HepG2 (cell line): ENCODE data around the gene UNC50. TPM values are rescaled to one million over a fixed set of nuclear protein-coding genes. Genes with fewer than 3 reads are reported as not detected.
A peak's percentile ranks its signal among the peaks of the same experiment; 100 is the strongest.

Experiments
- CENPX ChIP-seq: sonication (generic); formaldehyde crosslinking; IDR thresholded peaks from 2 replicates; pipeline ENCODE4 v1.9.0; 2021; ENCODE audit warnings: mild to moderate bottlenecking, missing genetic modification reagents, moderate library complexity
- HNRNPL ChIP-seq: fragments of 200-400 bp; formaldehyde crosslinking; IDR thresholded peaks from 2 replicates; pipeline ENCODE4 v1.6.1; 2017; ENCODE audit warnings: mild to moderate bottlenecking, low read depth, low read length
- KAT7 ChIP-seq: IDR thresholded peaks from 2 replicates; pipeline ENCODE4 v1.6.1; 2018; ENCODE audit warnings: borderline replicate concordance, missing compliant biosample characterization
- MAF1 ChIP-seq: sonication (generic); formaldehyde crosslinking; IDR thresholded peaks from 2 replicates; pipeline ENCODE4 v1.5.0; 2020; ENCODE audit warnings: missing genetic modification reagents, borderline replicate concordance
- MXI1 ChIP-seq: IDR thresholded peaks from 3 replicates; pipeline ENCODE4 v1.6.1; 2012; ENCODE audit warnings: low read depth, low read length, inconsistent platforms, borderline replicate concordance
- NKX3-1 ChIP-seq: sonication (generic); formaldehyde crosslinking; IDR thresholded peaks from 2 replicates; pipeline ENCODE4 v1.5.0; 2020; ENCODE audit warnings: missing genetic modification reagents
- PHF21A ChIP-seq: sonication (generic); formaldehyde crosslinking; IDR thresholded peaks from 2 replicates; pipeline ENCODE4 v1.5.0; 2020; ENCODE audit warnings: mild to moderate bottlenecking, missing genetic modification reagents
- SPEN ChIP-seq: sonication (generic); formaldehyde crosslinking; IDR thresholded peaks from 2 replicates; pipeline ENCODE4 v1.5.1; 2020; ENCODE audit warnings: low read depth, mild to moderate bottlenecking, missing genetic modification reagents
- TCF7 ChIP-seq: sonication (generic); IDR thresholded peaks from 2 replicates; pipeline ENCODE4 v1.6.1; 2016; ENCODE audit warnings: antibody characterized with exemption, low read depth
- ZNF180 ChIP-seq: sonication (generic); formaldehyde crosslinking; IDR thresholded peaks from 2 replicates; pipeline ENCODE4 v1.4.0; 2020; ENCODE audit warnings: low read depth, missing genetic modification reagents, borderline replicate concordance
- ZNF431 ChIP-seq: sonication (generic); formaldehyde crosslinking; IDR thresholded peaks from 2 replicates; pipeline ENCODE4 v1.9.0; 2022; ENCODE audit warnings: missing genetic modification reagents, low read depth, mild to moderate bottlenecking, borderline replicate concordance
- ZSCAN25 ChIP-seq: sonication (generic); formaldehyde crosslinking; IDR thresholded peaks from 2 replicates; pipeline ENCODE4 v1.8.0; 2022; ENCODE audit warnings: mild to moderate bottlenecking, missing genetic modification reagents
- polyA plus RNA-seq, 8 experiments: library from polyadenylated mRNA; depleted of rRNA in 3 of 8; stranded (reverse) in 7 of 8; unstranded in 1 of 8; fragments of >200 nt; fragmentation: Illumina TruSeq in 4 of 8; extraction: Trizol in 4 of 8; gene quantifications; 2 replicates each; pipeline versions ENCODE4 v1.2.1 to v1.2.3, GENCODE V29; 2011 to 2016; ENCODE audit warnings: low read depth in 4 of 8, missing spikeins in 1 of 8, mixed read lengths in 1 of 8; ENCODE audit not compliant: insufficient read depth in 1 of 8
- total RNA-seq, 5 experiments: library from RNA; depleted of rRNA; stranded (reverse); fragments of >200 nt; fragmentation: Illumina TruSeq; extraction: Trizol; gene quantifications; 2 replicates each; pipeline ENCODE4 v1.2.3, GENCODE V29; 2016; ENCODE audit warnings: low read depth in 1 of 5
- TF ChIP-seq, protein P1 (sequence below): sonication (generic); formaldehyde crosslinking; IDR thresholded peaks from 2 replicates; pipeline ENCODE4 v1.4.0; 2020; ENCODE audit warnings: missing genetic modification reagents, borderline replicate concordance
- TF ChIP-seq, protein P2 (sequence below): sonication (generic); formaldehyde crosslinking; IDR thresholded peaks from 2 replicates; pipeline ENCODE4 v1.5.1; 2020; ENCODE audit warnings: missing genetic modification reagents, mild to moderate bottlenecking, borderline replicate concordance
- TF ChIP-seq, protein P3 (sequence below): sonication (generic); formaldehyde crosslinking; IDR thresholded peaks from 2 replicates; pipeline ENCODE4 v1.8.1; 2023; ENCODE audit warnings: mild to moderate bottlenecking, missing genetic modification reagents
- TF ChIP-seq, protein P4 (sequence below): sonication (generic); formaldehyde crosslinking; IDR thresholded peaks from 2 replicates; pipeline ENCODE4 v1.4.0; 2020; ENCODE audit warnings: missing genetic modification reagents, mild to moderate bottlenecking, borderline replicate concordance
- TF ChIP-seq, protein P5 (sequence below): sonication (generic); formaldehyde crosslinking; IDR thresholded peaks from 2 replicates; pipeline ENCODE4 v1.4.0; 2020; ENCODE audit warnings: mild to moderate bottlenecking, low read depth, missing genetic modification reagents

UNC50 gene
- total and polyA plus RNA-seq, 2 of the 13 experiments (the other 11 are each of a cell fraction or from before 2014, with no cell fraction given), result 92.6 to 95.6 TPM

DNA sequence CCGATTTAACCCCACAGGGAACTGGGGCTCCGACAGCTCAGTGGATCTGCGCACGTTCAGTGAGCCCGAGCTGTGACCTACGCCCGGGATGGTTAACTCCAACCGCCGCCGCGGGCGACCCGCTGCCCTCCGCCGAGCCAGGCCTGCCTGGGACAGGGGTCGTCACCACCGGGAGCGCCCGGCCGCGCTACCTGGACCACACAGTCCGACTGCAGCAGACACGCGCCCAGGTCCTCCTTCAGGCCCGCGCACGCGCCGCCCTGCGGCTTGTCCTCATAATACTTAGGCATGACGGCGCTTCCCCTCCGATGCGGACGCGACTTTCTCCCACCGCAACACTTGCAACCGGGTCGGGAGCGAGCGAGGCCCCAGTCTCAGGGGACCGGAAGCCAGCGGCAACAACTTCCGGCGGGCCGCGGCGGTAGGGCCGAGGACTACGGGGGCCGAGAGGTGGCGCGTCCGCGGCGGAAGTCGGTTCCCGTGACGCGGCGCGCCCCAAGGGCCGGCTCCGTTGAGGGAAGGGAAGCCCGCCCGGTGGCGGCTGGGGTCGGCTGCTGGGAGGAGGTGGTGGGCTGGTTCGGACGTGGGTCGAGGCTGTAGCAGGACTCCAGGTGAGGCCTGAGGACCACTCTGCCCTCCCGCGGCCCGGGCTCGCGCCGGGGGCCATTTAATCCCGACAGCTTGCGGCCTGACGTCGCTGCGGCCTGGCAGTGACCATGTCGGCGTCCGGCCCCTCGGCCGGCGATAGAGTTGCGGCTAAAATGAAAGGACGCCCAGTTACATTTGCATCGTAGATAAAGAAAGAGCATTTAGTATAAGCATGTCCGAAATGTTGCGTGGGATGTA, at the start of gene UNC50, which contains the start of gene COA5 (continued):
- no peak; the same call in none of the 2 replicates for TF ChIP-seq NKX3-1 (CRISPR knock-in tag)
- TF ChIP-seq CENPX (CRISPR knock-in tag), result no peak
- TF ChIP-seq, protein P1, sequence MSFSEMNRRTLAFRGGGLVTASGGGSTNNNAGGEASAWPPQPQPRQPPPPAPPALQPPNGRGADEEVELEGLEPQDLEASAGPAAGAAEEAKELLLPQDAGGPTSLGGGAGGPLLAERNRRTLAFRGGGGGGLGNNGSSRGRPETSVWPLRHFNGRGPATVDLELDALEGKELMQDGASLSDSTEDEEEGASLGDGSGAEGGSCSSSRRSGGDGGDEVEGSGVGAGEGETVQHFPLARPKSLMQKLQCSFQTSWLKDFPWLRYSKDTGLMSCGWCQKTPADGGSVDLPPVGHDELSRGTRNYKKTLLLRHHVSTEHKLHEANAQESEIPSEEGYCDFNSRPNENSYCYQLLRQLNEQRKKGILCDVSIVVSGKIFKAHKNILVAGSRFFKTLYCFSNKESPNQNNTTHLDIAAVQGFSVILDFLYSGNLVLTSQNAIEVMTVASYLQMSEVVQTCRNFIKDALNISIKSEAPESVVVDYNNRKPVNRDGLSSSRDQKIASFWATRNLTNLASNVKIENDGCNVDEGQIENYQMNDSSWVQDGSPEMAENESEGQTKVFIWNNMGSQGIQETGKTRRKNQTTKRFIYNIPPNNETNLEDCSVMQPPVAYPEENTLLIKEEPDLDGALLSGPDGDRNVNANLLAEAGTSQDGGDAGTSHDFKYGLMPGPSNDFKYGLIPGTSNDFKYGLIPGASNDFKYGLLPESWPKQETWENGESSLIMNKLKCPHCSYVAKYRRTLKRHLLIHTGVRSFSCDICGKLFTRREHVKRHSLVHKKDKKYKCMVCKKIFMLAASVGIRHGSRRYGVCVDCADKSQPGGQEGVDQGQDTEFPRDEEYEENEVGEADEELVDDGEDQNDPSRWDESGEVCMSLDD (CRISPR knock-in tag), result no peak
- peak; percentile 90 for TF ChIP-seq ZSCAN25
- peak; percentile 64; the same call in 1 of the 2 replicates for TF ChIP-seq ZNF431
- TF ChIP-seq, protein P2, sequence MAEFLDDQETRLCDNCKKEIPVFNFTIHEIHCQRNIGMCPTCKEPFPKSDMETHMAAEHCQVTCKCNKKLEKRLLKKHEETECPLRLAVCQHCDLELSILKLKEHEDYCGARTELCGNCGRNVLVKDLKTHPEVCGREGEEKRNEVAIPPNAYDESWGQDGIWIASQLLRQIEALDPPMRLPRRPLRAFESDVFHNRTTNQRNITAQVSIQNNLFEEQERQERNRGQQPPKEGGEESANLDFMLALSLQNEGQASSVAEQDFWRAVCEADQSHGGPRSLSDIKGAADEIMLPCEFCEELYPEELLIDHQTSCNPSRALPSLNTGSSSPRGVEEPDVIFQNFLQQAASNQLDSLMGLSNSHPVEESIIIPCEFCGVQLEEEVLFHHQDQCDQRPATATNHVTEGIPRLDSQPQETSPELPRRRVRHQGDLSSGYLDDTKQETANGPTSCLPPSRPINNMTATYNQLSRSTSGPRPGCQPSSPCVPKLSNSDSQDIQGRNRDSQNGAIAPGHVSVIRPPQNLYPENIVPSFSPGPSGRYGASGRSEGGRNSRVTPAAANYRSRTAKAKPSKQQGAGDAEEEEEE (CRISPR knock-in tag), result no peak
- TF ChIP-seq SPEN (CRISPR knock-in tag), result peak; percentile 99
- peak; percentile 97 for TF ChIP-seq KAT7 (CRISPR knock-in tag)
- TF ChIP-seq HNRNPL, result 0 out of 2 replicates have a peak, but pooled peaks have one; percentile 36
- TF ChIP-seq MXI1, result peak; percentile 81; the same call in 1 of the 3 replicates
- TF ChIP-seq, protein P3, sequence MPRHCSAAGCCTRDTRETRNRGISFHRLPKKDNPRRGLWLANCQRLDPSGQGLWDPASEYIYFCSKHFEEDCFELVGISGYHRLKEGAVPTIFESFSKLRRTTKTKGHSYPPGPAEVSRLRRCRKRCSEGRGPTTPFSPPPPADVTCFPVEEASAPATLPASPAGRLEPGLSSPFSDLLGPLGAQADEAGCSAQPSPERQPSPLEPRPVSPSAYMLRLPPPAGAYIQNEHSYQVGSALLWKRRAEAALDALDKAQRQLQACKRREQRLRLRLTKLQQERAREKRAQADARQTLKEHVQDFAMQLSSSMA (CRISPR knock-in tag), result no peak; the same call in 1 of the 2 replicates
- TF ChIP-seq, protein P4, sequence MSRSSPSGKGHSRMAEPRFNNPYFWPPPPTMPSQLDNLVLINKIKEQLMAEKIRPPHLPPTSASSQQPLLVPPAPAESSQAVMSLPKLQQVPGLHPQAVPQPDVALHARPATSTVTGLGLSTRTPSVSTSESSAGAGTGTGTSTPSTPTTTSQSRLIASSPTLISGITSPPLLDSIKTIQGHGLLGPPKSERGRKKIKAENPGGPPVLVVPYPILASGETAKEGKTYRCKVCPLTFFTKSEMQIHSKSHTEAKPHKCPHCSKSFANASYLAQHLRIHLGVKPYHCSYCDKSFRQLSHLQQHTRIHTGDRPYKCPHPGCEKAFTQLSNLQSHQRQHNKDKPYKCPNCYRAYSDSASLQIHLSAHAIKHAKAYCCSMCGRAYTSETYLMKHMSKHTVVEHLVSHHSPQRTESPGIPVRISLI (CRISPR knock-in tag), result no peak; the same call in 1 of the 2 replicates
- peak; percentile 83; the same call in 1 of the 2 replicates for TF ChIP-seq PHF21A (CRISPR knock-in tag)
- TF ChIP-seq, protein P5, sequence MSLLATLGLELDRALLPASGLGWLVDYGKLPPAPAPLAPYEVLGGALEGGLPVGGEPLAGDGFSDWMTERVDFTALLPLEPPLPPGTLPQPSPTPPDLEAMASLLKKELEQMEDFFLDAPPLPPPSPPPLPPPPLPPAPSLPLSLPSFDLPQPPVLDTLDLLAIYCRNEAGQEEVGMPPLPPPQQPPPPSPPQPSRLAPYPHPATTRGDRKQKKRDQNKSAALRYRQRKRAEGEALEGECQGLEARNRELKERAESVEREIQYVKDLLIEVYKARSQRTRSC (CRISPR knock-in tag), result peak; percentile 54; the same call in 1 of the 2 replicates
- no peak for TF ChIP-seq TCF7
- TF ChIP-seq ZNF180 (CRISPR knock-in tag), result 0 out of 2 replicates have a peak, but pooled peaks have one; percentile 23
- TF ChIP-seq MAF1 (CRISPR knock-in tag), result peak; percentile 70; the same call in 1 of the 2 replicates
